Neuronal stem cell (in vitro differentiated cells): Measurements from ENCODE around the gene CACYBP.

Experiments used
- DNase-seq: peaks from one replicate; pipeline ENCODE4 v3.0.0-alpha.2; 2013; ENCODE audit warnings: low spot score
- H2AFZ ChIP-seq: one replicate; pipeline ENCODE4 v1.6.1; 2013; ENCODE audit warnings: mild to moderate bottlenecking, low read length, inconsistent platforms
- H2AK5ac ChIP-seq: 2 replicates; pipeline ENCODE4 v1.6.1; 2013; ENCODE audit warnings: low read depth, mild to moderate bottlenecking, inconsistent platforms, low read length, moderate library complexity, mixed read lengths
- H2BK120ac ChIP-seq: 2 replicates; pipeline ENCODE4 v1.6.1; 2013; ENCODE audit warnings: low read depth, mild to moderate bottlenecking, inconsistent platforms, low read length, moderate library complexity, mixed read lengths
- H2BK12ac ChIP-seq: one replicate; pipeline ENCODE4 v1.6.1; 2013; ENCODE audit warnings: low read length, inconsistent platforms
- H2BK15ac ChIP-seq: 2 replicates; pipeline ENCODE4 v1.6.1; 2013; ENCODE audit warnings: mild to moderate bottlenecking, low read length, inconsistent platforms, mixed read lengths
- H2BK5ac ChIP-seq: one replicate; pipeline ENCODE4 v1.6.1; 2013; ENCODE audit warnings: inconsistent platforms, mild to moderate bottlenecking, low read length, moderate library complexity
- H3K14ac ChIP-seq: one replicate; pipeline ENCODE4 v1.6.1; 2013; ENCODE audit warnings: low read length, inconsistent platforms
- H3K18ac ChIP-seq: 2 replicates; pipeline ENCODE4 v1.6.1; 2013; ENCODE audit warnings: low read length, inconsistent platforms
- H3K23ac ChIP-seq: 2 replicates; pipeline ENCODE4 v1.6.1; 2013; ENCODE audit warnings: low read depth, mild to moderate bottlenecking, mixed read lengths, low read length, inconsistent platforms; ENCODE audit not compliant: poor library complexity
- H3K27ac ChIP-seq: replicated peaks from 3 replicates; pipeline ENCODE4 v1.5.1; 2013; ENCODE audit warnings: low read length, inconsistent platforms
- H3K27me3 ChIP-seq, 3 experiments: 2 replicates each; pipeline ENCODE4 v1.6.1; 2013; ENCODE audit warnings: low read length in 3 of 3, mild to moderate bottlenecking in 2 of 3, inconsistent platforms in 1 of 3, low read depth in 1 of 3, mixed read lengths in 1 of 3, moderate library complexity in 1 of 3; ENCODE audit not compliant: control insufficient read depth in 3 of 3, insufficient read depth in 3 of 3
- H3K36me3 ChIP-seq, 2 donors: replicated peaks in 1 of 2; 2 replicates each; pipeline ENCODE4 v1.6.1; 2013; ENCODE audit warnings: low read length in 2 of 2; ENCODE audit not compliant: control insufficient read depth in 2 of 2, insufficient read depth in 2 of 2
- H3K4ac ChIP-seq: 2 replicates; pipeline ENCODE4 v1.6.1; 2013; ENCODE audit warnings: inconsistent platforms, mild to moderate bottlenecking, low read length, moderate library complexity
- H3K4me1 ChIP-seq, 2 donors: 1 replicate in 1 of 2; 2 replicates in 1 of 2; pipeline ENCODE4 v1.6.1; 2013; ENCODE audit warnings: low read length in 2 of 2, low read depth in 1 of 2; ENCODE audit not compliant: control insufficient read depth in 2 of 2, insufficient read depth in 1 of 2
- H3K4me2 ChIP-seq: one replicate; pipeline ENCODE4 v1.6.1; 2013; ENCODE audit warnings: mild to moderate bottlenecking, low read length, inconsistent platforms; ENCODE audit not compliant: insufficient read depth, poor library complexity, severe bottlenecking
- H3K4me3 ChIP-seq, 2 donors: 2 replicates each; pipeline ENCODE4 v1.5.1; 2013; ENCODE audit warnings: low read length in 2 of 2, mild to moderate bottlenecking in 2 of 2, inconsistent platforms in 1 of 2, moderate library complexity in 1 of 2
- H3K79me1 ChIP-seq: one replicate; pipeline ENCODE4 v1.6.1; 2013; ENCODE audit warnings: low read depth, mild to moderate bottlenecking, inconsistent platforms, low read length, moderate library complexity
- H3K9ac ChIP-seq: one replicate; pipeline ENCODE4 v1.6.1; 2013; ENCODE audit warnings: mild to moderate bottlenecking, low read depth, low read length, inconsistent platforms; ENCODE audit not compliant: poor library complexity
- H3K9me3 ChIP-seq, 2 donors: replicated peaks in 1 of 2; 2 replicates each; pipeline versions ENCODE3 to v1.6.1; 2013; ENCODE audit warnings: low read length in 2 of 2, mild to moderate bottlenecking in 2 of 2, inconsistent platforms in 1 of 2, low read depth in 1 of 2, mixed read lengths in 1 of 2, moderate library complexity in 1 of 2; ENCODE audit not compliant: control insufficient read depth in 2 of 2, insufficient read depth in 1 of 2
- H4K8ac ChIP-seq: one replicate; pipeline ENCODE4 v1.6.1; 2013; ENCODE audit warnings: low read depth, mild to moderate bottlenecking, inconsistent platforms, low read length, moderate library complexity
- H4K91ac ChIP-seq: one replicate; pipeline ENCODE4 v1.6.1; 2013; ENCODE audit warnings: low read length, low read depth, mild to moderate bottlenecking, inconsistent platforms; ENCODE audit not compliant: poor library complexity
- WGBS, 2 donors: extraction: QIAGEN DNeasy Blood & Tissue Kit; methylation state at CpG; one replicate each; pipeline ENCODE4 v1.1.7; 2013; ENCODE audit warnings: missing lambda C conversion rate in 2 of 2, mixed read lengths in 1 of 2; ENCODE audit not compliant: insufficient read length in 2 of 2, insufficient replicate concordance in 1 of 2; ENCODE audit errors: extremely low coverage in 2 of 2; 5-methylcytosine and 5-hydroxymethylcytosine counted together

The CACYBP gene

GRCh38 chr1:175009532-175009931 is 9.8 kb downstream of the CACYBP start:
- no CpG with 5 or more reads among the region's 10 CpGs for WGBS, 2 donors
- Histone ChIP-seq H4K91ac (no peak overlapping the region), H3K27me3 (no peaks in the 10 kb centered on the region), H2BK15ac (no peak overlapping the region), H2AFZ (no peak overlapping the region), H3K23ac (no peak overlapping the region), H3K14ac (no peak overlapping the region), H3K9ac (no peak overlapping the region), H2BK120ac (no peak overlapping the region), H2AK5ac (no peak overlapping the region), H3K4ac (no peak overlapping the region), H3K36me3 (peaks cover 26 to 100% of the 10 kb centered on the region in 2 donors), H3K18ac (no peak overlapping the region), H4K8ac (no peak overlapping the region), H3K79me1 (no peaks in the 10 kb centered on the region), H2BK5ac (no peak overlapping the region), H3K9me3 (no peaks in the 10 kb centered on the region), H3K27ac (no peak overlapping the region), H3K4me2 (no peak overlapping the region), H3K4me3 (no peak overlapping the region), H3K4me1 (no peaks in the 10 kb centered on the region), H2BK12ac (no peak overlapping the region)
- DNase-seq: no peak

- whole genome bisulfite sequencing, 2 donors: no CpG with 5 or more reads among the region's 1 CpG
- H2AK5ac ChIP-seq: no peak overlapping the region
- no peak overlapping the region for H3K4me3 ChIP-seq
- no peak overlapping the region for H3K14ac ChIP-seq
- H3K23ac ChIP-seq: no peak overlapping the region
- H2BK12ac ChIP-seq: no peak overlapping the region
- no peak overlapping the region for H4K8ac ChIP-seq
- H3K27ac ChIP-seq: no peak overlapping the region
- no peak overlapping the region for H3K4me2 ChIP-seq
- H3K27me3 ChIP-seq: no peaks in the 10 kb centered on the region
- no peak overlapping the region for H2AFZ ChIP-seq
- H4K91ac ChIP-seq: no peak overlapping the region
- peaks cover 25 to 98% of the 10 kb centered on the region in 2 donors for H3K36me3 ChIP-seq
- H3K4ac ChIP-seq: no peak overlapping the region
- H3K79me1 ChIP-seq: peaks cover 2% of the 10 kb centered on the region
- no peak overlapping the region for H2BK5ac ChIP-seq
- no peaks in the 10 kb centered on the region for H3K9me3 ChIP-seq
- H2BK120ac ChIP-seq: no peak overlapping the region
- H3K18ac ChIP-seq: no peak overlapping the region
- H3K4me1 ChIP-seq: no peaks in the 10 kb centered on the region
- H3K9ac ChIP-seq: no peak overlapping the region
- no peak overlapping the region for H2BK15ac ChIP-seq
- DNase-seq: no peak
Observed at GRCh38 chr1:175013445-175013844, 13.7 kb downstream of the CACYBP start.

- H2BK5ac ChIP-seq: no peak overlapping the region
- H2BK120ac ChIP-seq: no peak overlapping the region
- no peak overlapping the region for H3K14ac ChIP-seq
- peaks cover 2% of the 10 kb centered on the region for H3K79me1 ChIP-seq
- H4K91ac ChIP-seq: no peak overlapping the region
- no peak overlapping the region for H4K8ac ChIP-seq
- no peak overlapping the region for H2BK12ac ChIP-seq
- H3K4me3 ChIP-seq: no peak overlapping the region
- H3K36me3 ChIP-seq: peaks cover 20 to 98% of the 10 kb centered on the region in 2 donors
- no peak overlapping the region for H3K9ac ChIP-seq
- H2AK5ac ChIP-seq: no peak overlapping the region
- no peak overlapping the region for H2AFZ ChIP-seq
- H3K27ac ChIP-seq: no peak overlapping the region
- H3K4me1 ChIP-seq: no peaks in the 10 kb centered on the region
- WGBS, 2 donors: no CpG with 5 or more reads among the region's 4 CpGs
- no peak overlapping the region for H2BK15ac ChIP-seq
- H3K9me3 ChIP-seq: no peaks in the 10 kb centered on the region
- no peak overlapping the region for H3K18ac ChIP-seq
- DNase-seq: no peak
- no peak overlapping the region for H3K4ac ChIP-seq
- H3K4me2 ChIP-seq: no peak overlapping the region
- no peaks in the 10 kb centered on the region for H3K27me3 ChIP-seq
- no peak overlapping the region for H3K23ac ChIP-seq
Observed at GRCh38 chr1:175015243-175015642, 15.5 kb downstream of the CACYBP start.

GRCh38 chr1:175019524-175019923 is 19.8 kb downstream of the CACYBP start:
- H3K9me3 ChIP-seq: no peaks in the 10 kb centered on the region
- no peak overlapping the region for H2BK15ac ChIP-seq
- no peaks in the 10 kb centered on the region for H3K27me3 ChIP-seq
- no peak overlapping the region for H2BK12ac ChIP-seq
- no peak overlapping the region for H2AK5ac ChIP-seq
- no peak overlapping the region for H3K27ac ChIP-seq
- H2AFZ ChIP-seq: no peak overlapping the region
- H3K4me2 ChIP-seq: no peak overlapping the region
- no CpG with 5 or more reads among the region's 3 CpGs for WGBS, 2 donors
- no peak overlapping the region for H3K4me3 ChIP-seq
- no peak overlapping the region for H3K14ac ChIP-seq
- peaks cover 10 to 63% of the 10 kb centered on the region in 2 donors for H3K36me3 ChIP-seq
- no peak overlapping the region for H4K91ac ChIP-seq
- H3K18ac ChIP-seq: no peak overlapping the region
- H3K4me1 ChIP-seq: no peaks in the 10 kb centered on the region
- no peak overlapping the region for H3K4ac ChIP-seq
- no peak overlapping the region for H3K23ac ChIP-seq
- H4K8ac ChIP-seq: no peak overlapping the region
- DNase-seq: no peak
- no peak overlapping the region for H3K9ac ChIP-seq
- H2BK5ac ChIP-seq: no peak overlapping the region
- H2BK120ac ChIP-seq: no peak overlapping the region
- H3K79me1 ChIP-seq: peaks cover 2% of the 10 kb centered on the region
